Vagina (tissue), 2 donors: ENCODE data around the gene KIAA2012. TPM values are rescaled to one million over a fixed set of nuclear protein-coding genes. Genes with fewer than 3 reads are reported as not detected.

Experiments used
- DNase-seq, 2 donors: peaks; one replicate each; pipeline ENCODE4 v3.0.0-alpha.2; 2017; ENCODE audit errors: extremely low spot score in 2 of 2
- H3K27ac ChIP-seq: fragments of 200-600 bp; sonication (generic); one replicate; pipeline ENCODE4 v1.5.1; 2019
- H3K27me3 ChIP-seq: fragments of 200-600 bp; sonication (generic); one replicate; pipeline ENCODE4 v1.5.1; 2019
- H3K36me3 ChIP-seq, 2 donors: fragments of 200-600 bp; sonication (generic); one replicate each; pipeline ENCODE4 v1.5.1; 2017 to 2019
- H3K4me1 ChIP-seq: fragments of 200-600 bp; sonication (generic); one replicate; pipeline ENCODE4 v1.5.1; 2019
- H3K4me3 ChIP-seq, 2 donors: fragments of 200-600 bp; sonication (generic); 1 replicate in 1 of 2; 2 replicates in 1 of 2; pipeline ENCODE4 v1.5.1; 2016 to 2019
- H3K9me3 ChIP-seq: fragments of 200-600 bp; sonication (generic); one replicate; pipeline ENCODE4 v1.5.1; 2019
- POLR2A ChIP-seq, 2 donors: fragments of 450-650 bp; IDR thresholded peaks; one replicate each; pipeline ENCODE4 v1.6.1; 2017; ENCODE audit warnings: antibody characterized with exemption in 2 of 2, mild to moderate bottlenecking in 2 of 2, moderate library complexity in 2 of 2
- POLR2AphosphoS5 ChIP-seq, 2 donors: sonication (generic); formaldehyde crosslinking; IDR thresholded peaks; one replicate each; pipeline ENCODE4 v1.9.0; 2017; ENCODE audit warnings: antibody characterized with exemption in 2 of 2, mild to moderate bottlenecking in 2 of 2, low read depth in 1 of 2; ENCODE audit not compliant: insufficient read depth in 1 of 2
- intact Hi-C: fragments of 100-400 bp; cut with DNase I; formaldehyde crosslinking; loops from one replicate; pipeline ENCODE4 v1.15.1; 2023
- total RNA-seq: library from RNA; depleted of rRNA; stranded (reverse); fragments of >200 nt; gene quantifications from one replicate; pipeline ENCODE4 v1.2.3, GENCODE V29; 2016
- TF ChIP-seq, protein P1 (sequence below), 3 experiments: fragments of 450-650 bp in 2 of 3; fragments of 200-600 bp in 1 of 3; sonication (generic) in 1 of 3; IDR thresholded peaks; one replicate each; pipeline ENCODE4 v1.5.1; 2017 to 2019; ENCODE audit warnings: antibody characterized with exemption in 3 of 3, mild to moderate bottlenecking in 2 of 3, moderate library complexity in 2 of 3

The KIAA2012 gene
- total RNA-seq, 1 donor from 2014 or later, result not detected

GRCh38 chr2:202051499-202052161 lies 21.4 kb upstream of the KIAA2012 start:
- Histone ChIP-seq H3K36me3 (no peaks in the 10 kb centered on the region), H3K27me3 (no peaks in the 10 kb centered on the region), H3K4me3 (no peak overlapping the region), H3K4me1 (peaks cover 10% of the 10 kb centered on the region), H3K27ac (no peak overlapping the region), H3K9me3 (no peaks in the 10 kb centered on the region)
- TF ChIP-seq POLR2AphosphoS5 (IDR thresholded peaks at IDR 0.05; ENCODE audit: insufficient read depth in 1 of 2, low read depth in 1 of 2) (no peak), POLR2A (IDR thresholded peaks at IDR 0.05) (no peak)
- TF ChIP-seq, protein P1, sequence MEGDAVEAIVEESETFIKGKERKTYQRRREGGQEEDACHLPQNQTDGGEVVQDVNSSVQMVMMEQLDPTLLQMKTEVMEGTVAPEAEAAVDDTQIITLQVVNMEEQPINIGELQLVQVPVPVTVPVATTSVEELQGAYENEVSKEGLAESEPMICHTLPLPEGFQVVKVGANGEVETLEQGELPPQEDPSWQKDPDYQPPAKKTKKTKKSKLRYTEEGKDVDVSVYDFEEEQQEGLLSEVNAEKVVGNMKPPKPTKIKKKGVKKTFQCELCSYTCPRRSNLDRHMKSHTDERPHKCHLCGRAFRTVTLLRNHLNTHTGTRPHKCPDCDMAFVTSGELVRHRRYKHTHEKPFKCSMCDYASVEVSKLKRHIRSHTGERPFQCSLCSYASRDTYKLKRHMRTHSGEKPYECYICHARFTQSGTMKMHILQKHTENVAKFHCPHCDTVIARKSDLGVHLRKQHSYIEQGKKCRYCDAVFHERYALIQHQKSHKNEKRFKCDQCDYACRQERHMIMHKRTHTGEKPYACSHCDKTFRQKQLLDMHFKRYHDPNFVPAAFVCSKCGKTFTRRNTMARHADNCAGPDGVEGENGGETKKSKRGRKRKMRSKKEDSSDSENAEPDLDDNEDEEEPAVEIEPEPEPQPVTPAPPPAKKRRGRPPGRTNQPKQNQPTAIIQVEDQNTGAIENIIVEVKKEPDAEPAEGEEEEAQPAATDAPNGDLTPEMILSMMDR (IDR thresholded peaks at IDR 0.05), result no peak
- intact Hi-C loops, result no loop called here
- DNase-seq, result no peak

DNA sequence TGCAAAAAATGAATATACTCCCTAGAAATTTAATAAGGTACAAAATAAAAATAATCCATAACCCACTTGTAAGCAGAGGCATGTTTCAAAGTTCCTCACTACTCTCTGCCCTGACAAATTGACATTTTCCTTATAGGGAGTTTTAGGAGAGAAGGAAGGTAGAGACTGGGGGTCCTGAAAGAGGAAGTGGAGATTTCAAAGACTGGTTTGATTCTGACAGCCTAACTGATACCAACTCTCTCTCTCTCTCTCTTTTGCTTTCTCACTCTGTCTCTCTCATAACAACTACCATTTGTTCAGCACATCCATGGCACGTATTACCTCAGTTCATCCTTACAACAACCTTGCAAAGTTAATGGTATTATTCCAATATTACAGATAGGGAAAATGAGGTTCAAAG lies 20.8 kb upstream of the KIAA2012 start:
- no peak overlapping the region for H3K4me3 ChIP-seq
- H3K4me1 ChIP-seq, result peaks cover 10% of the 10 kb centered on the region
- no peak for DNase-seq
- no peak overlapping the region for H3K27ac ChIP-seq
- TF ChIP-seq, protein P1 (IDR thresholded peaks at IDR 0.05), result no peak
- TF ChIP-seq POLR2A (IDR thresholded peaks at IDR 0.05) (no peak), POLR2AphosphoS5 (IDR thresholded peaks at IDR 0.05; ENCODE audit: insufficient read depth in 1 of 2, low read depth in 1 of 2) (no peak)
- no peaks in the 10 kb centered on the region for H3K27me3 ChIP-seq
- H3K36me3 ChIP-seq, result no peaks in the 10 kb centered on the region
- H3K9me3 ChIP-seq, result no peaks in the 10 kb centered on the region
- intact Hi-C loops, result no loop called here

GRCh38 chr2:202054679-202055078 lies 18.4 kb upstream of the KIAA2012 start:
- Histone ChIP-seq H3K27me3 (no peaks in the 10 kb centered on the region), H3K4me1 (peaks cover 10% of the 10 kb centered on the region), H3K36me3 (no peaks in the 10 kb centered on the region), H3K9me3 (no peaks in the 10 kb centered on the region), H3K4me3 (no peak overlapping the region), H3K27ac (no peak overlapping the region)
- TF ChIP-seq POLR2AphosphoS5 (IDR thresholded peaks at IDR 0.05; ENCODE audit: insufficient read depth in 1 of 2, low read depth in 1 of 2) (no peak), POLR2A (IDR thresholded peaks at IDR 0.05) (no peak)
- TF ChIP-seq, protein P1 (IDR thresholded peaks at IDR 0.05), result no peak
- intact Hi-C loops, result no loop called here
- DNase-seq, result no peak

DNA sequence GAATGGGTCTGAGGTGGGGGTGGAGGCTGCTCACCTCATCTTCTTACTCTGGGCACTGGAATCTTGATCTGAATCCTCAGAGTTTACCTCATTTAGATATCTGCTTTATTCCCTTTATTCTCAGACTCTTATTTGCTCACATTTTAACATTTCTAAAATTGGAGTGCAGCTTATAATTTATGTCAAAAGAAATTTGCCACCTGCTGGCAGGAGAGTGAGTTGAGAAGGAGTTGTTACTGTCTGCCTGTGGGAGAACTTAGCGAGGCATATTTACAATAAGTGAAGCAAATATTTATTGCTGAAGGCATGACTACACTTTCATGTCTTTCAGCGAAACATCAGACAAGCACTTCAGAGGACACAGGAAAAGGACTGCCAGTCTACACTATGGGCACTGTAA lies 16.4 kb upstream of the KIAA2012 start:
- H3K27ac ChIP-seq, result no peak overlapping the region
- no peak for DNase-seq
- H3K4me3 ChIP-seq, result no peak overlapping the region
- H3K9me3 ChIP-seq, result no peaks in the 10 kb centered on the region
- H3K36me3 ChIP-seq, result no peaks in the 10 kb centered on the region
- peaks cover 10% of the 10 kb centered on the region for H3K4me1 ChIP-seq
- TF ChIP-seq POLR2AphosphoS5 (IDR thresholded peaks at IDR 0.05; ENCODE audit: insufficient read depth in 1 of 2, low read depth in 1 of 2) (no peak), POLR2A (IDR thresholded peaks at IDR 0.05) (no peak)
- TF ChIP-seq, protein P1 (IDR thresholded peaks at IDR 0.05), result no peak
- H3K27me3 ChIP-seq, result no peaks in the 10 kb centered on the region
- intact Hi-C loops, result no loop called here

DNA sequence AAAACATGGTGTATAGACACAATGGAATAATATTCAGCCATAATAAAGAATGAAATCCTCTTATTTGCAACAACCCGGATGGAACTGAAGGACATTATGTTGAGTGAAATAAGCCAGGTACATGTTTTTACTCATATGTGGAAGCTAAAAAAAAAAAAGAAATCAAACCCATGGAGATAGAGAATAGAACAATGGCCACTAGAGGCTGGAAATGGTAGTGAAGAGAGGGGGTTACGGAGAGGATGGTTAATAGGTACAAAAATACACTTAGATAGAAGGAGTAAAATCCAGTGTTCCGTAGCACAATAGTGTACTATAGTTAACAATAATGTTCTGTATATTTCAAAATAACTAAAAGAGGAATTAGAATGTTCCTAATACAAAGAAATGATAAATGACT lies 12.8 kb upstream of the KIAA2012 start:
- TF ChIP-seq POLR2A (IDR thresholded peaks at IDR 0.05) (no peak), POLR2AphosphoS5 (IDR thresholded peaks at IDR 0.05; ENCODE audit: insufficient read depth in 1 of 2, low read depth in 1 of 2) (no peak)
- TF ChIP-seq, protein P1 (IDR thresholded peaks at IDR 0.05), result no peak
- no peaks in the 10 kb centered on the region for H3K36me3 ChIP-seq
- intact Hi-C loops, result no loop called here
- H3K27me3 ChIP-seq, result no peaks in the 10 kb centered on the region
- H3K4me3 ChIP-seq, result no peak overlapping the region
- H3K27ac ChIP-seq, result no peak overlapping the region
- peaks cover 16% of the 10 kb centered on the region for H3K4me1 ChIP-seq
- no peaks in the 10 kb centered on the region for H3K9me3 ChIP-seq
- no peak for DNase-seq
